SKM-1 treated with dmso at 0.1 percent for 144 hours (cell line): ENCODE data around the gene NPHP4.

ENCODE experiments used
- DNase-seq: peaks from one replicate; lab custom pipeline; 2025; ENCODE audit not compliant: unreplicated experiment; lab: John Stamatoyannopoulos, UW

The NPHP4 gene

DNA sequence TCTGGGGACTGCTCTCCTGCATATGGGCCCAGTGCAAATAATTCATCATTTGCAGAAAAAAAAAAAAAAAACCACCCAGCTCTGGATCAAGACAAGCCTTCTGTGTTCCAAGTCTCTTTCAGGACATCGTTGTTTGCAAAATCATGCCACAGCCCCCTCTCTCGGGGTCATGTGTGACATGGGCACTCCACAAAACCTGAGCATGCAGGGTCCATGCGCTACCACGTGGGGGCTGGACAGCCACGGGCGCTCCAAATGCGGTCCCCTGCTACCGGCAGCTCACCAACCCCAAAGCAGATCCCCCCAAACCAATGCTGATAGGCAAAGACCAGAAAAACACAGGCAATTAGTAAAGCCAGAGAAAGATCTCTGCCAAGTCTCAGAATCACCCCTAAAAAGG is 17.6 kb downstream of the NPHP4 start:
- DNase-seq = no peak

DNA sequence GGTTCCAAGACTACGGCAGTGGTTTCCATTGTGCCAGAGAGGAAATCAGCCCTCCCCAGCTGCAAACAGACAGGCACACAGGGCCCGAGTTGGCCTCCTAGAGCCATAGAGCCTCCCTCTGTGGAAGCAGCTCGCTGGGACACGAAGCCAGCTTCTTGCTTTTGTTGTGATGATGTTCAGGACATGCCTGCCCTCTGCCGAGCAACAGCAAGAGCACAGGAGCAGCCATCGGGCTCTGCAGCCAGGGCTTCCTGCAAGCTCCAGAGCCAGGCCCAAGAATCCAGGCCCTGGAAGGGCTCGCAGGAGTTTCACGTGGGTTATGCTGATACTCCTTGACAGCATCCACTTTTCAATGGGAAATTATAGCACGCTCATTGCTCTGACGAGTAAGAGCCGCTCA is 18.5 kb downstream of the NPHP4 start:
- no peak for DNase-seq

DNA sequence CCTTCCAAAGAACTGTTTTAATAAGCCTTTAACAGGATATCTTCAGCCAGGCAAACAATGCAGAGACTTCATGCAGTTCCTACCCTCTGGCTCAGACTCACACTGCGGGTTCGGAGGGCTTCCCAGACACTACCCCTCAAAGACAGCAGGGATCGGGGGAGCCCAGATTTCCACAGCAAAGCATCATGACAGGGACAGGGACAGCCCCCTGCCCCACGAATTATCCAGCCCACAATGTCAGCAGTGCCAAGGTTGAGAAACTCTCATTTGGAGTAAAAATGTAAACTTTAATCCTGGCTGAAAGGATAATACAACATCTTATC is 20.1 kb downstream of the NPHP4 start:
- DNase-seq = no peak

DNA sequence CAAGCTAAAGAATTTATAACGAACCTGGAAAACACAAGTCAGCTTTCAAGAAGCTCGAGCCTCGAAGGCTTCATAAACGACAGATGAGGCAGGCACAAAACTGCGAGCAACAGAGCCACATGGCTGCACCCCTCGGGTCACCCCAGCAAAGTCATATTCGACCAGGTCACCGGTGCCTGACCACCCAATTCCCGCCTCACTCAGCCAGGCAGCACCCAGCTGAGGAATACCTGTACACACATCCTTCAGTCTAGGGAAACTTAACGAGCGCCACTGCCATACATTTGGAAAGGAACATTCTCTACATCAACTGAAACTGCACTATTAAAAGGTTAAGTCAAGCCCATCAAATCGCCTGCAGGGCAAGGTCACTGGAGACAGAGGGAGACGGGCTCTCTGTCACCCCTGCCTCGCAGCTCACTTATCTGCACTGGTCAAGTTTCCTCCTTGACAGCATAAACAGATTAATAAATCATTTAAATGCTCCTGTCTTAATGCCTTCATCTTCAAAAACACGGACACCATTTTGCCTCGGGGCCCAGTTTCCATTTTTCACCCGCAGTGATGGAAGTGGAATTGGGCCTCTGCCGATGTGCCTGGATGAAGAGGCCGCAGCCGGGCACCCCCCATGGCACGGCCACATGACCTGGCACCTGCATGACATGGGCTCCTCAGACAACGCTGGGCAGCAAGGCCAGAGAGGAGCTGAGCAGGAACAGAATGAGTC is 20.6 kb downstream of the NPHP4 start:
- DNase-seq = no peak

DNA sequence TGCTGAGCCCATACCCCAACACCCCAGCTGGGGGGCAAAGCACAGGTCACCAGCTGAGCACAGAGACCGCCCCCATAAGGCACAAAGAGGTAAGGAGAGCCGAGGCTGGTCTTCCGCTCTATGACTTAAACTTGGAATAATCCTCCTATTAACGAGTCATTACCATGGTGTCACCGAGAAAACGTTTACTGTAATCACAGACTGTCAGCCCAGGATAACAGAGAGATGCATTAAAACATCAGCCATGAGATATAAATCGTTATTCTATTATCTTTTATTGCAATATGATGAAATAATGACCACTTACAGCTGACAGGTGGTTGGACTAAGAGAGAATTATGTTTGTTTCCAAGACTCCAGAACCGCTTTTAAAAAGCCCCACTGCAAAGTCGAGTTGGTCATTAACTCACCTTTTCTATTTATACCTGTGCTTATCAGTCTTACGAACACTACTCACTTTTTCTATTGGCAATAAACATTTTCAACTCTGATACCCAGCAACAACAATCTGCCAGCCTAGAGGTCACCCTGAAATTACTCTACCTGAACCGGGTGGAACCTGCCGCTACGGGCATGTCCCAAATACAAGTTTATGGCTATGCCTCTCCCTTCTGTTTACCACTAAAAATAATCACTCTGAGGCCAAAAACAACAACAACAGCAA is 21.5 kb downstream of the NPHP4 start:
- DNase-seq = no peak

DNA sequence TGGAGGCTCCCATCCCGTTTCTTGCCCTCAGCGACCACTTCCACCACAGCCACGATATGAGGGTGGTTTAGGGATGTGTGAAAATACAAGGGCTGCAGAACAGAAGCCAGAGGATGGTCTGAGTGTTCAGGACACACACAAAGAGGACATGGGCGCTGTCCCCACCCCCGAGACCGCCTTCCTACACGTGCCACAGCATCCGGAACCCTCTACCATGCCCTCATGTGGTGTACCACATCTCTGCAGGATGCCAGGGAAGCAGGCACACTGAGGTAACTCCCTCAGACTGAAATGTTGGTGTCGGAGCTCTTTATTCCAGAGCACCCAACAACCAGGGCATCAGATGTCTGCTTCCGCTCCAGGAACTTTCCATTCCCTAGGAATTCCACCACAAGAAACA is 23.1 kb downstream of the NPHP4 start:
- DNase-seq = no peak

DNA sequence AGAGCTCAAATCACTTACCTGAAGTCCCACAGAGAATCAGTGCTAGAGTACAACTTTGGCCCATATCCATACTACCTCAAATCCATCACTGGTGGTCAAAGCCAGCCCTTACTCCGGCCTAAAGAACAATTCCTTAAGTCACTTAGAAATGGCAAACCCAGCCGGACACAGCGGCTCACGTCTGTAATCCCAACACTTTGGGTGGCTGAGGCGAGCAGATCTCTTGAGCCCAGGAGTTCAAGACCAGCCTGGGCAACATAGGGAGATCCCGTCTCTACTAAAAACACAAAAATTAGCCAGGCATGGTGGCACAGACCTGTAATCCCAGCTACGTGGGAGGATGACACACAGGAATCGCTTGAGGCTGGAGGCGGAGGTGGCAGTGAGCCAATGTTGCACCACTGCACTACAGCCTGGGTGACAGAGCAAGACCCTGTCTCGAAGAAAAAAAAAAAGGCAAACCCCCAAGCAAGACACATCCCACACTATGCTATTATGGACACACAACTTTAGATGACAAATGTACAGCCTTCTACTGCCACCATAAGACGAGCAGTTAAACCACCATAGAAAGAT is 24.0 kb downstream of the NPHP4 start:
- no peak for DNase-seq

DNA sequence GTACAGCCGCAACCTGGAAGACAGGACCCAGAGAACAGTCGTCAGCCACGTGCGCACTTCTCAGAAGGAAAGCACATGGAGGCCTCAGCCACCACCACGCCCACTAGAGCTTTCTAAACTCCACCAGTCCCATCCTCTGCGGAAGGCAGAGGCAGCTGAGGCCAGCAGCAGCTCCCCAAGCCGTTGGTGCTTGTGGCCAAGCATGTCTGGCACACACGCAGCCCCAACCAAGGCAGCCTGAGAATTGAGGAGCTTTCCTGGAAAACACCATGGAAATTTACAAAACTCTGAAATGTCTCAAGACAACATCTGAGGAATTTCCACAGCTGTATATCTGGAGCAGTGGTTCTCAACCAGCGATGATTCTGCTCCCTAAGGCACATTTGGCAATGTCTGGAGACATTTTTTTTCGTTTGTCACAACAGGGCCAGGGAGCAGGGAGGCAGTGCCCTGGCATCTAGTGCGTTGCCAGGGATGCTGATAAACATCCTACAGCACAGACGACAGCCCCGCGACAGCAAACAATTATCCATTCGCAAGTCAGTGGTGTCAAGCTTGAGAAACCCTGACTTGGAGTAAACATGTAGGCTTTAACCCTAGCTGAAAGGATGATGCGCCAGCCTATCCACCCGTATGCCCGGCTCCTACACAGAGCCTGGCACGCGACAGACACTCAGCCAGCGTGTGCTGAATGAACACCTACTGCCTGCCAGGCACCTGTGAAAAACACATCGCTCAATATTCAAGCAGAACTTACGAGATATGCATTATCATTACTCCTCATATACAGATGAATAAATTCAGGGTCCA is 24.7 kb downstream of the NPHP4 start:
- DNase-seq = no peak

DNA sequence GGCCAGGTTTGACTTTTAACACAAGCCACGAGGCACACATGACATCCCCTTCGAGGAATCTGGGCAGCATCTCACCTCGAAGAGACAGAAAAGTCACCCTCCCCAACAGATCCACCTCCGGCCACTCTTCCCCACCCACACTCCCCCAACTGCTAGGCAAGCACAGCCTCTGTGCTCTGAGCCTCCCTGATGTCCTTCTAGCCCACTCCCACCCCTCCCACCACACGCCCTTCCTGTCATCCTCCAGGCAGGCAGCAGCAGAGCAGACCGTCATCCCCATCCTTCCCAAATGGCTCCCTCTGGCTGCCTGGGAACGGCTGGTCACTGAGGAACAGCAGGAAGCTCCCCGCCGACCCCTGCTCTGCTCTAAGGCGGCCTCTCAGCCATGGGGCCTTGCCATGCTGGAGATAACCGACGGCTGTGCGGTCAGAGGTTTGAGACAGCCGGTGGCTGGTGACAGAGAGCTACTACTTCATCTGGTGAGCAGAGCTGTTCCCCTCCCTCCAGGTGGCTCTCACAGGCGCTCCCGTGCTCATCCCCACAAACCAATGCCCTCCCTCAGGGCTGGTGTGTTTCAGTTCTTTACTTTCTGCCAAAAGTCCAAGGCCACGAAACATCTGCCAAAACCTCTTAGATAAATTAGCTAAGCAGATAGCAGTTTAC is 25.6 kb downstream of the NPHP4 start:
- no peak for DNase-seq

DNA sequence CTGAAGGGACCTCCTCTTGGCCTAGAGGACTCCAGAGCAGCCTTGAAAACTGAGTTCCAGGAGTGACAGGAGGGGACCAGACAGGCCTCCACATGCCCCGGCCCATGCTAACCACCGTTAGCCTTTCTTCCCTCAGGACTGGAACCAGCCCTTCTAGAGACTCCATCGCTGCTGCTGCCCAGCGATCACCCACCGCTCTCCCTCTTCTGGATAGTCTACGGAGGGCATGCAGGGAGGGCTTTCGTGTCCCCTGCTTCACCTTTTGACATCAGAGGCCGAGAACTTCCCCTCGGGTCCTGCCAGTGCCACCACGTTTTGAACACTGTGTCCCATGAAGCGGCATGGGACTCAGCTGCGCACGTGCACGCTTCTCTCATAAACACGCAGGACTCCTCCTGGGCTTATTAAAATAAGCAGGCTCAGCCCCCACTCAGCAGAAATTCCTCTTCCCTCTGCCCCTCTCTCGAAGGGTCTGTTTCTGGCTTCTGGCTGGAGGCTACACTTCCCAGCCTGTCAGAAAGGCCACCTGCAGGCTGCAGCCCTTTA is 26.6 kb downstream of the NPHP4 start:
- DNase-seq = no peak

DNA sequence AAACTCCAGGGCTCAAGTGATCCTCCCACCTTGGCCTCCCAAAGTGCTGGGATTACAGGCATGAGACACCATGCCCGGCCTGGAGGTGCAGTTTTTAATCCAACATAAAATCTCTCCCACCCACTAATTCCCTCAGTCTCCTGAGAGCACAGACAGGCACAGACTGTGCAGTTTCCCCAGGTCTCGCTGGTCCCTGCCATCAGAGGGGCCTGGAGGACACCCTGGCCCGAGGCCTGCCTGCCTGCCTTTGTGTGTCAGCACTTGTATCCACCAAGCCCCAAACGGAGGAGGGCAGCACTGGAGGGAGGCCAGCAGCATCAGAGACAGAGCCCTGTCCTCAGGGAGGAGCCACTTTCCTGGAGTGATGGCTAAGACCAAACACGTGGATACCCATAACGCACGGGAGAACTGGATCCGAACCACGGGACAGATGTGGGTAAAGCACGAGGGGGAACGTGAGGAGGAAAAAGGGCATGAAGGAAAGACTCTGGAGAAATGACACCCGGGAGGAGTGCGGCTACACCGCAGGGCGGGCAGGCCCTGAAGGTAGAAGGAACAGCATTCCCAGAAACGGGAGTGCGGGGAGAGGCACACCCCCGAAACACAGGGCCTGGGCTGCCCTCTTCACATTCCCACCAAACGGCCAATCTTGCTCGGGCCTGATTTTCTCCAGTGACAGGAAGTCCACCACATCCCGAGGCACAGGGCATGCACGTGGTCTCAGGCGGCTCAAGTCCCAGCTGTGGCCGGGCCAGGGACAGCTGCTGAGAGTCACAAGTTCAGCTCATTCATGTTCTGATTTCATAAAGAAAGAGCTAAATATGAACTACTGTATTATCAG is 29.7 kb downstream of the NPHP4 start:
- DNase-seq = no peak

DNA sequence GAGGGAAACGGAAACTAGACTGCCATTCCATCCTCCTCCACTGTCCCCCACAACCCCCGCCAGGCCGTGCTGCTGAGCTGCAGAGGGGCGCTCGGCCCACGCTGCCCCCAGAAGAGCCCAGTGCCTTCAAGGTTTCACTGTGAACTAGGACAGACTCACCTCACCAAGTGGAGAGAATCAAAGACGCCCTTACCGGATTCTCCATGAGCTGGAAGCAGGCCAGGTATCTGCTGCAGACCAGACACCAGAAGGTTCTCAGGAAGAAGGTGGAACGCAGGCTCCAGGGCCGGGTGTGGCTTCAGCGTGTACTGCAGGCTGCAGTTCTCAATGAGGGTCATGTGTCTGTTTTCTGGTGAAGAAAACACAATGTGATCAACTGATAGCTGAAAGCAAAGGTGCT is 30.6 kb downstream of the NPHP4 start:
- no peak for DNase-seq

DNA sequence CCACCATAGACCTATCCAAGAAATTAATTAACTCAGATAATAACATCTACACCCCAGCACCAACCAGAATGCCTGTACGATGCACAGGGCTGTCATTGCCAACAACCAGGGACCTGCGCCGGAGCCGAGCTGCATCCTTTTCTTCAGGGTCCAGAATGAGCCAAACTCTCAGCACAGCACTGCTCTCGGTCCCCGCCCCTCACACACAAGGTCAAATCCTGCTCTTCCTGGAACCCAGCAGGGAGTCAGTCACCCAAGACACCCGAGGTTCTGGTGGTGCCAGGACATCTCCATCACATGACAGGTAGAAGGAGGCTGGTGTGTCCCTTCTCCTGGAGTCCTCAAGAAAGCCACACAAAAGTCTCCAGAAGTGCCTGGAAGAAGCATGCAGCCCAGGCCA is 31.9 kb downstream of the NPHP4 start:
- no peak for DNase-seq

DNA sequence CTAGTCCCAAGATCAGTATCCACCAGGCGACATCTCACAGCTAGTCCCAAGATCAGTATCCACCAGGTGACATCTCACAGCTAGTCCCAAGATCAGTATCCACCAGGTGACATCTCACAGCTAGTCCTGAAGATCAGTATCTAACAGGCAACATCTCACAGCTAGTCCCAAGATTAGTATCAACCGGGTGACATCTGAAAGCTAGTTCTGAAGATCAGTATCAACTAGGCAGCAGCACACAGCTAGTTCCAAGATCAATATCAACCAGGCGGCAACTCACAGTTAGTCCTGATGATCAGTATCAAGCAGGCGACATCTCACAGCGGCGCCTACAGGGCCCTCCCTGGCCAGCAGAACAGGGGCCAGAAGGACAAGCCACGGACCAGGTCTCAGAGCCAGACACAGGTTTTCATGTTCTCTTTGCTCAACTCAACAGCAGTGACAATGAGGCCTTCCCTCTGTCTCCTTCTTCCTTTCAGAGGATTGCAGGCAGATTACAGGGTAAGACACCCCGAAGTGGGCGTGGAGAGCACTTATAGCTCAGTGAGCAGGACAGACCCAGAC is 32.5 kb downstream of the NPHP4 start:
- no peak for DNase-seq

DNA sequence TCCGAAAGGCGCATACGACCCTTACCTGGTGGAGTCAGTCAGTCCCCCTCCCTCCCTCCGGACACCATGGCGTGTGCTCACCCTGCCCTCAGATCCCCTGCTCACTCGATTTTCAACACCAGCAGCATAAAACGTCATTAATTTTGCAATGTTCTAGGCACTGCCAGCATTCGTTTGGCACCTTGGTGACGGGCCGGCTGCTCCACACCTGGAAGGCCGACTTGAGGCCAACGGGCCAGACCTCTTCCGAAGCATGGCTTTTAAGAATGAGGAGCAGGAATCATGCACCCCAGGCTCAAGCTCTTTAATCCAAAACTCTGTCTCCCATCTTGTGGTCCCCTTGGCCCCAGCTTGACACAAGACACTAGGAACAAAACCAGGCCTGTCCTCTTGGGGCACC is 33.1 kb downstream of the NPHP4 start:
- no peak for DNase-seq

DNA sequence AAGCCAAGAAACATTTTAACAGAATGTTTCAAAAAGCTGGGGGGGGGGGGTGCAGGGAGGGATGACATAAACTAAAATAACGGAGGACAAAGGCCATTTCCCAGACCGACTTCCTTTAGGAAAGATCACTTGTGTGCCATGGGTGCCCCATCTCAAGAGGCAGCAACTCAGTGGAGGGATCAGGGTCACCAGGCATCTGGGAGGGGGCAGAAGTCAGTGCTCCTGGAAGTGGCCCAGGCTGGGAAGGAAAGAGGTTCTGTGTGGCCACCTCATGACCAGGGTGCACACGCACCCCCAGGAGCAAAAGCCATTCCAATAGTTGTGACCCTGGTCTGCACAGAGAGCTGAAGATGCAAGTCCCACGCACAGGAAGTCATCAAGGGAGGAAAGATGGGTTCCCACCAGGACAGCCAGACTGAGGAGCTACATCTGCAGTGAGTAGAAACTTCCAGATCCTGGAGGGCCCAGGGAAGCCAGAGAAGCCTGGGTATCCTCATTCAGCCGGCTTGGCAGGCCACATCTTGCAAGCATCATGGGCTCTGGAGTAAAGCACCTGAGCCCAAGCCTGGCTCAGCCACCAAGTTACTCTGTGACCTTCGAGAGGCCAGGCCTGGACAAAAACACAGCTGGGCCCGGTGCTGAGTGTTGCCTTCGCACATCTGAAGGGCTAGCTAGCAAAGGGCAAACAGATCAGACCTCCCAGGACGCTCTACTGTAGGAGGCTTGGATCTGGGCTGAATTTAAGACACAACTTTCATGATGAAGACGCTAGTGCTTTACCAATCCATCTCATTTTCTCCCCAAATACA is 36.0 kb downstream of the NPHP4 start:
- DNase-seq = no peak

DNA sequence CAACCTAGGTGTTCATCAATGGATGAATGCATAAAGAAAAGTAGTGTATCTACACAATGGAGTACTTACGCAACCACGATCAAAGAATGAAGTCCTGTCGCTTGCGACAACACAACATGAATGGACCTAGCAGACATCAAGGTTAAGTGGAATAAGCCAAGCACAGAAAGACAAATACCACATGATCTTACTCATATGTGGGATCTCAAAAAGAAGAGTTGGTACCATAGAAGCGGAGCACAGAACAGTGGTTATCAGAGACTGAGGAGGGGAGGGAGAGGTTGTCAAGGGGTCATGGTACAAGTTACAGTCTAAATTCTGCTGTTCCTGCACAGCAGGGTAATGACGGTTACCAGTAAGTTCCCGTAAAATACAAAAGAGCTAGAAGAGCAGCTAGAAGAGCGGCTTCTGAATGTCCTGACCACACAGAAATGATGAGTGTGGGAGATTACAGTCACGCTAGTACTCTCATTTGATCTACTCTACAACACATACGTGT is 36.7 kb downstream of the NPHP4 start:
- DNase-seq = no peak

DNA sequence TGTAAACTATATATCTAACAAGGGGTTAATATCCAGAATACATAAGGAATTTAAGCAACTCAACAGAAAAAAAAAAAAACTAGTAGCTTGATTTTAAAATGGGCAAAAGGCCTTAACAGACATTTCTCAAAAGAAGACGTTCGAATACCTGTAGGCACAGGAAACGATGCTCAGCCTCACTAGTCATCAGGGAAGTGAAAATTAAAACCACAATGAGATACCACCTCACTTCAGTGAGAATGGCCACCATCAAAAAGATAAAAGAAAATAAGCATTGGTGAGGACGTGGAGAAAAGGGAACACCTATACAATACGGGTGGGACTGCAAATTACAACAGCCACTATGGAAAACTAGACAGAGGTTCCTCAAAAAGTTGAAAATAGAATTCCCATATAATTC is 37.3 kb downstream of the NPHP4 start:
- no peak for DNase-seq

DNA sequence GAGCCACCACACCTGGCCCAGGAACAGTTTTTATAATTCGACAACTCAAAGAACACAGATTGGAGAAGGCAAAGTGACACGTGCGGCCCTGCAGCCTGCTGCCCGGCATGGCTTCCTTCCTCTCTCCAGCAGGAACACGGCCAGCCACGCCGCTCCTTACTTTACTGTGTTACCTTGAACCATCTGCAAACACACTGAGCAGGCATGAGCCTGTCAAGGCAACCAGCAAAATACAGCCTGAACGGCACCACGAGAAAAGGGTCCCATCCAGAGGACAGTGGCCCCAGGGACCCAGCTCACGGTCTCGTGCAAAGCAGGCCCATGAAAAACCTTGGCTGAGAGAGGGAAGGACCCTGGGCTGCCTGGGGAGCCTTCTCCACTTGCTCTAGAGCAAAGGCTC is 38.8 kb downstream of the NPHP4 start:
- no peak for DNase-seq
